Muscle layer of duodenum (tissue), 2 donors: ENCODE results near the gene CNPY1.

Experiments used
- H3K27ac ChIP-seq: one replicate; pipeline ENCODE4 v1.7.0; 2013; ENCODE audit warnings: mild to moderate bottlenecking, low read length
- H3K27me3 ChIP-seq: one replicate; pipeline ENCODE4 v1.7.0; 2013; ENCODE audit warnings: low read depth, mild to moderate bottlenecking, control low read depth, low read length
- H3K36me3 ChIP-seq, 2 donors: one replicate each; pipeline ENCODE4 v1.7.0; 2013; ENCODE audit warnings: low read length in 2 of 2, control low read depth in 1 of 2, mild to moderate bottlenecking in 1 of 2; ENCODE audit not compliant: insufficient read depth in 2 of 2, control insufficient read depth in 1 of 2
- H3K4me1 ChIP-seq, 2 donors: one replicate each; pipeline ENCODE4 v1.7.0; 2013; ENCODE audit warnings: low read length in 2 of 2, mild to moderate bottlenecking in 2 of 2, control low read depth in 1 of 2, moderate library complexity in 1 of 2; ENCODE audit not compliant: insufficient read depth in 2 of 2, control insufficient read depth in 1 of 2
- H3K4me3 ChIP-seq, 2 donors: one replicate each; pipeline ENCODE4 v1.7.0; 2013; ENCODE audit warnings: low read length in 2 of 2, low read depth in 1 of 2, mild to moderate bottlenecking in 1 of 2
- H3K9me3 ChIP-seq, 2 donors: one replicate each; pipeline ENCODE4 v1.7.0; 2013; ENCODE audit warnings: low read length in 2 of 2, control low read depth in 1 of 2, mild to moderate bottlenecking in 1 of 2; ENCODE audit not compliant: control insufficient read depth in 1 of 2
- donor health status: healthy.

CNPY1 gene

GRCh38 chr7:155453296-155454182 lies 92.8 kb downstream of the CNPY1 start:
- Histone ChIP-seq H3K9me3 (no peaks in the 10 kb centered on the region), H3K4me1 (peaks cover 2 to 67% of the 10 kb centered on the region in 2 donors), H3K4me3 (peak overlapping the region in 1 of 2 donors; percentile 26), H3K36me3 (no peaks in the 10 kb centered on the region), H3K27me3 (peaks cover 79% of the 10 kb centered on the region), H3K27ac (no peak overlapping the region)

DNA sequence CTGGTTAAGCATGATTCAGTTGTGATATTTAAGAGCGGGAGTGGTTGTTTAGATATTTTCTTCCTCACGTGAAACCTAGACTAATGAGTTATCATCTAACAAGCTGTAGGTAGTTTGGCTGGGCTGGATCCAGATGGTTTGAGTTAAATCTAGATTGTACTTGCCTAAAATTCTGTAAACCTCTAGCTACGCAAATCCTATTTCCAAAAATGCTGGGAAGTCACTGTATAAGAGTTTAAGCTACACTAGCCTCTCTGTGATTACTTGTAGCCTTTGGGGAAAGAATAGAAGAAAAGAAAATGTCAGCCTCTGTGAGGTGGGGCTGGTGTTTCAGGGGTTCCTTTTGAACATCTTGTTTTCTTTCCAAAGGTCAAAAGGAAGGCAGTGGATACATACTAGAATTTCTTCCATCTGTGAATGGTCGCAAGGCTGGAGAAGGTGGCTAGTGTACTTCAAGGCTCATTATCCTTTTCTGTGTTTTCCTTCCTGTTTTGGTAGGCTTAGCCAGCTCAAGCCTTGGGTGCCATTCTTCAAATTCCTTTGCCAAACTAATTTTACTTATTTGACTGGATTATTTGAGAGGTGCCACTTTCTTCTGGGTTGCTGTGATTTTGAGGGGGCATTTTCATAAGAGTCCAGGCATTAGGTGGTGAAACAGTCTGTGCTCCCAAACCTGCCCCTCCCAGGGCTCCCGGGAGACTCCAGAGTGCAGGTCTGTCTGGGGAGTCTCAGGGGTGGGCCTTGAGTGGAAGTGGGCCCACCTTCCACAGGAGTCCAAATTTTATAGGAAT lies 93.7 kb downstream of the CNPY1 start:
- H3K4me1 ChIP-seq, result peaks cover 2 to 64% of the 10 kb centered on the region in 2 donors

GRCh38 chr7:155451840-155452239 lies 94.5 kb downstream of the CNPY1 start:
- Histone ChIP-seq H3K9me3 (no peaks in the 10 kb centered on the region), H3K27me3 (peaks cover 87% of the 10 kb centered on the region), H3K4me1 (peaks cover 2 to 59% of the 10 kb centered on the region in 2 donors), H3K4me3 (no peak overlapping the region), H3K27ac (no peak overlapping the region), H3K36me3 (no peaks in the 10 kb centered on the region)

More for the DNA sequence above, 93.7 kb downstream of the CNPY1 start:
- Histone ChIP-seq H3K27me3 (peaks cover 87% of the 10 kb centered on the region), H3K27ac (no peak overlapping the region), H3K4me3 (no peak overlapping the region), H3K36me3 (no peaks in the 10 kb centered on the region), H3K9me3 (no peaks in the 10 kb centered on the region)
